ENCODE data around the gene SEMA6B. TPM values are rescaled to one million over a fixed set of nuclear protein-coding genes. Genes with fewer than 3 reads are reported as not detected.

The SEMA6B gene, protein sequence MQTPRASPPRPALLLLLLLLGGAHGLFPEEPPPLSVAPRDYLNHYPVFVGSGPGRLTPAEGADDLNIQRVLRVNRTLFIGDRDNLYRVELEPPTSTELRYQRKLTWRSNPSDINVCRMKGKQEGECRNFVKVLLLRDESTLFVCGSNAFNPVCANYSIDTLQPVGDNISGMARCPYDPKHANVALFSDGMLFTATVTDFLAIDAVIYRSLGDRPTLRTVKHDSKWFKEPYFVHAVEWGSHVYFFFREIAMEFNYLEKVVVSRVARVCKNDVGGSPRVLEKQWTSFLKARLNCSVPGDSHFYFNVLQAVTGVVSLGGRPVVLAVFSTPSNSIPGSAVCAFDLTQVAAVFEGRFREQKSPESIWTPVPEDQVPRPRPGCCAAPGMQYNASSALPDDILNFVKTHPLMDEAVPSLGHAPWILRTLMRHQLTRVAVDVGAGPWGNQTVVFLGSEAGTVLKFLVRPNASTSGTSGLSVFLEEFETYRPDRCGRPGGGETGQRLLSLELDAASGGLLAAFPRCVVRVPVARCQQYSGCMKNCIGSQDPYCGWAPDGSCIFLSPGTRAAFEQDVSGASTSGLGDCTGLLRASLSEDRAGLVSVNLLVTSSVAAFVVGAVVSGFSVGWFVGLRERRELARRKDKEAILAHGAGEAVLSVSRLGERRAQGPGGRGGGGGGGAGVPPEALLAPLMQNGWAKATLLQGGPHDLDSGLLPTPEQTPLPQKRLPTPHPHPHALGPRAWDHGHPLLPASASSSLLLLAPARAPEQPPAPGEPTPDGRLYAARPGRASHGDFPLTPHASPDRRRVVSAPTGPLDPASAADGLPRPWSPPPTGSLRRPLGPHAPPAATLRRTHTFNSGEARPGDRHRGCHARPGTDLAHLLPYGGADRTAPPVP
- not detected in 2 replicates for total RNA-seq

DNA sequence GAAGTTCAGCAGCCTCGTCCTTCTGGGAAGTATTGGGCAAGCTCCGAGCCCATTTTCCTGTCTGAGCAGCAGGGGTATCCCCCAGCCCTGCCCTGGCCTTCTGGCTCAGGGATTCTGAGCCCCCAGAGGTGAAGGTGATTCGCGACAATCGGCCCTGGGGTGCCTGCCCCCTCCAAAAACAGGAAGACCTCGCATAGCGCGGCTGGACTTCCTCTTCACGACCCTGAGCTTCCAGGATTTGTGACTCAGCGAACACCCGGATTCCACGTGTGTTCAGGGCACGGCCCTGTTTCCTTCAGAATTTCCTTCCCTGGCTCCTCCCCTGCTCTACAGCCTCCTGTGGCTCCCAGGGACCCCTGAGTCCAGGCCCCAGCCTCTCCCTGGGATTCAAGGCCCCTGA, at the start of gene SEMA6B:
Gene SEMA6B, minus strand, starts transcription at position 116 of the 400 bp plus-strand sequence. CDS start 1,227 bp downstream, outside the sequence.

DNA sequence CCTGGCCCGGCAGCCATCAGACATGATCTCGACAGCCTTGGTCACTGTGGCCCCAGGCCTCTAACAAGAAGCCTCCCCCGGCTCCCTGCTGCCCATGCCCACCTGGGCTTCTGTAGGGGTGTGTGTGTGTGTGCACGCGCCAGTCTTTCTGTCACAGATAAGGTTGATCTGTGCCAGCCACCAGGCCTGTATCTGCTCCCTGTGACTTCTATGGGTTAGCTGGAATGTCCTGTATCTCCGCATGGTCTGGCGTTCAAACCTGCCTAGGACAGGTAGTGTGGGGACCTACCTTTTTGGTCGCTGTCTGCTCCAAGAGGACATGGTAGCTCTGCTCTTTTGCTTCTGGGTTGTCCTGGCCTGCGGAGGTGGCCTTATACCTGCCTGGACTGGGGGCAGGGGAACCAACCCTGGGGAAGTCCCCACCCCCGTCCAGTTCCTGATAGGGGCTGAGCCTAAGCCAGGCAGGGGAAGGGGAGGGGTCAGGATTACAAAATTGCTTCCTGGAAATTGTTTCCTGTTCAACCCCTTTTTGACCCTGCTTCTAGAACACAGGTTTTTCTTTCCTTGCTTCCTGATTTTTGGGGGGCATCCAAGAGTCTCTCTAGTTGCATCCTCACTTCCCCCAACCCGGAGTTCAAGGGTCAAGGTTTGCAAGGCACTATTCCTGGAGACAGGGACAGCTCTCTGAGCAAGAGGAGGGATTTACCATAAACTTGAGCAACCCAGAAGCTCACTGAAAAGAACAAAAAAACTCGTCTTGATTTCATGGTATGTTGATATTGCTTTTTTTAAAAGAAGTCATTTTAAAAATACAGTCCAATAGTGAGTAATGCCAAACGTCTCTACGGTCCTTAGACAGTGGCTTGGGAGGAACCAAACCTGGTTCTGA, 19.5 kb downstream of the SEMA6B start, which contains the start of gene LRG1:
Gene LRG1, minus strand, starts transcription at position 344 of the 889 bp plus-strand sequence. Its CDS starts 23 bp downstream, at position 321.

DNA sequence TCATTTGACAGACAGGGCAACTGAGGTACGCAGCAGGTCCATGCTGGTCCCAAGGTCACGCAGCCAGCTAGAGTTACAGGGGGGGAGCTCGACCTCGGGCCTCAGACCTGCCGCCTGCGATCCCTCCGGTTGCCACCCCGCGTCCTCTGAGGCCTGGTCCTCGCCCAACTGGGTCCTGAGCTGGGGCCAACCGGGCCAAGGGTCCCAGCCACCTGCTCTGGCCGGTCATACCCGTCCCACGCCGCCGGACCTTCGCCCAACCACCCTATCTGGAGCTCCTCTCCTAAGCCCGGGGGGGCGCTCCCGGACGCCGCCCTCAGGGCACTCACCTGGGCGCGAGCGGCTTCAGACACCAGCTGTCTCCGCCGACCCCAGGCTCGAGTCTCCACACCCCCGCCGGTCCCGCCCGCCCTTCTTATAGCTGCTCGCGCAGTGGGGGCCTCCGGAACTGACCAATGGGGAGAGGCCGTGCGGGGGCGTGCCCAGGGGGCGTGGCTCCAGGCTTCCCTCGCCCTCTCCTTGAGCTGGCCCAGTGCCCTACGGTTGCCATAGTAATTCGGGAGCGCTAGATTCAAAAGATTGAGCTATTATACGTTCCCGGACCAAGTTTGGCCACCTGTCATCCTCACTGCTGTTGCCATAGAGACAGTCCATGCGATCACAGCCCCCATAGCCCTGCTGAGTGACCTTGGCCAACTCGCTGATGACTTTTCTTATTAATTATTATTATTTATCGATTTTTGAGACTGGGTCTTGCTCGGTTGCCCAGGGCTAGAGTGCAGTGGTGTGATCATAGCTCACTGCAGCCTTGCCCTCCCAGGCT, 24.4 kb downstream of the SEMA6B start, which contains the start of gene PLIN5:
Gene PLIN5, minus strand, starts transcription at position 389 of the 823 bp plus-strand sequence. CDS start 1,150 bp downstream, outside the sequence.

DNA sequence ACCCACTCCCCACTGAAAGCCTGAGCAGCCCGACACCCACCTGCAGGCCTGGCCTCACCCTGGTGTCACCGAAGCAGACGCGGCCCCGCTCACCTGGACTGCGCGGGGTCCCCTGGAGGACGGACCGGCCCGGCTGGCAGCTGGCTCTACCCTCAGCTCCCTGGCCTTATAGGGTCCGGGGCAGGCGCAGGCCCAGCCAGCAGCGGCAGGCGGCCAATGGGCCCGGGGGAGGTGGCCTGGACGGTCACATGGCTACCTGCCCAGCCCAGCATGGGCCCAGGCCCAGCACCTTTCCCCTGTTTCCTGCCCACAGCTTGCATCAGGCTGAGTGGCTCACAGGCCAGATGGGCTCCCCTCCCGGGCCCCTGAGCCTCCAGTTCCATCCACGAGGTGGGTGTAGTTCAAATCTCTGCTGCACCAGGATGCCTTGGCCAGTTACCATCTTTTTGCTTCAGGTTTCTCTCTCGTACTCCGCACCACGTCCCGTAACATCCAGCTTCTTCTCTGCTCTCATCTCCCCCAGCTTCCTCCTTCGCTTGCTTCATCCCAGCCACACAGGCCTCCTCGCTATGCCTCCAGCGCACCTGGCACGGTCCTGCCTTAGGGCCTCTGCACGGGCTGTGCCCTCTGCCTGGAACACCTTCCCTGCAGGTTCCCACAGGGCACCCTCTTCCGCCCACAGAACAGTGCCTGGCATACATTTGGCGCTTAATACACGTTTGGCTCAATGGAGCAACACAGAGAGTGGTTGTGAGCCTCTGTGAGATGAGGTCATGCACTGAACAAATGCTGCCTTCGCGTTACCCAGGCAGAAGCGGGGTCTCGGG, 40.9 kb downstream of the SEMA6B start, which contains the start of gene PLIN4:
Gene PLIN4, minus strand, starts transcription at position 142 of the 827 bp plus-strand sequence. CDS start 214 bp downstream, outside the sequence.

Other genes starting within 250 kb of the SEMA6B start
- gene STAP2, start 220.9 kb downstream of the SEMA6B start, total RNA-seq = 52.9 and 103 TPM in 2 replicates
- gene MPND, start 216.1 kb downstream of the SEMA6B start, total RNA-seq = 2.3 and 3.5 TPM in 2 replicates
- 80.9 and 85.8 TPM in 2 replicates for gene SH3GL1, start 159.1 kb downstream of the SEMA6B start, total RNA-seq
- 6.4 and 19.3 TPM in 2 replicates for gene CHAF1A, start 157.0 kb downstream of the SEMA6B start, total RNA-seq
- gene UBXN6, start 101.9 kb downstream of the SEMA6B start, total RNA-seq = 53.6 and 74.0 TPM in 2 replicates
- gene HDGFL2, start 87.4 kb downstream of the SEMA6B start, total RNA-seq = 46.5 and 65.3 TPM in 2 replicates
- gene PLIN4, start 41.2 kb downstream of the SEMA6B start, total RNA-seq = 1.1 and 2.1 TPM in 2 replicates
- gene PLIN5, start 24.5 kb downstream of the SEMA6B start, total RNA-seq = not detected in 2 replicates
- gene LRG1, start 19.6 kb downstream of the SEMA6B start, total RNA-seq = not detected in 2 replicates
- gene TNFAIP8L1, start 79.8 kb upstream of the SEMA6B start, total RNA-seq = 3.7 and 6.6 TPM in 2 replicates
- gene MYDGF, start 110.7 kb upstream of the SEMA6B start, total RNA-seq = 130 and 196 TPM in 2 replicates
- 90.5 and 153 TPM in 2 replicates for gene DPP9, start 164.2 kb upstream of the SEMA6B start, total RNA-seq
- 13.7 and 18.5 TPM in 2 replicates for gene FEM1A, start 232.1 kb upstream of the SEMA6B start, total RNA-seq

All from hair follicular keratinocyte (primary cell).